ENCODE measurements around the gene RELT. TPM values are rescaled to one million over a fixed set of nuclear protein-coding genes. Genes with fewer than 3 reads are reported as not detected.

Gene RELT
- total RNA-seq, 2 donors from 2014 or later, result 6.5 to 14.2 TPM

DNA sequence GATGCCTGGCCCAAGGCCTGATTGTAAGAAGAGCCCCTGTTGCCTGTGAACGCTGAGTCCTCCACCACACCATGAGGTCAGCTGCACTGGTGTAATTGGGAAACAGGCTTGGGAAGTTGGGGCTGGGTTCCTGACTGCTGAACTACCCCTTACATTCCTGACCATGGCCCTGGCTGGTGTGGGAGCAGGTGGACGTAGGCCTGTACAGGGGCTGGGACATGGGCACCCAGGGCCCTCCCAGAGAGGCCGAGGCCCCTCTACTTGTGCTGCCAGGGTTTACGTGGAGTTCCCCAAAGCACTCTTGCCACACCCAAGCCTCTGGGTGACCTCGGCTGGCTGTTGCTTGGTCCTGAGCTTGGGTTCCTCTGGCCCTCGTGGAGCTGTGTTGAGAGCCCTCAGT lies 5.4 kb downstream of the RELT start:
- Histone ChIP-seq H3K27me3 (replicated peaks; ENCODE audit: insufficient read depth) (no peaks in the 10 kb centered on the region), H3K9me3 (no peaks in the 10 kb centered on the region), H3K4me1 (ENCODE audit: control insufficient read depth in 1 of 2, low read depth in 2 of 2) (peaks cover 3 to 27% of the 10 kb centered on the region in 2 donors), H3K4me3 (no peak overlapping the region), H3K36me3 (no peaks in the 10 kb centered on the region), H3K27ac (no peak overlapping the region)
- TF ChIP-seq, protein P1, sequence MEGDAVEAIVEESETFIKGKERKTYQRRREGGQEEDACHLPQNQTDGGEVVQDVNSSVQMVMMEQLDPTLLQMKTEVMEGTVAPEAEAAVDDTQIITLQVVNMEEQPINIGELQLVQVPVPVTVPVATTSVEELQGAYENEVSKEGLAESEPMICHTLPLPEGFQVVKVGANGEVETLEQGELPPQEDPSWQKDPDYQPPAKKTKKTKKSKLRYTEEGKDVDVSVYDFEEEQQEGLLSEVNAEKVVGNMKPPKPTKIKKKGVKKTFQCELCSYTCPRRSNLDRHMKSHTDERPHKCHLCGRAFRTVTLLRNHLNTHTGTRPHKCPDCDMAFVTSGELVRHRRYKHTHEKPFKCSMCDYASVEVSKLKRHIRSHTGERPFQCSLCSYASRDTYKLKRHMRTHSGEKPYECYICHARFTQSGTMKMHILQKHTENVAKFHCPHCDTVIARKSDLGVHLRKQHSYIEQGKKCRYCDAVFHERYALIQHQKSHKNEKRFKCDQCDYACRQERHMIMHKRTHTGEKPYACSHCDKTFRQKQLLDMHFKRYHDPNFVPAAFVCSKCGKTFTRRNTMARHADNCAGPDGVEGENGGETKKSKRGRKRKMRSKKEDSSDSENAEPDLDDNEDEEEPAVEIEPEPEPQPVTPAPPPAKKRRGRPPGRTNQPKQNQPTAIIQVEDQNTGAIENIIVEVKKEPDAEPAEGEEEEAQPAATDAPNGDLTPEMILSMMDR (IDR thresholded peaks at IDR 0.05), result no peak
- ATAC-seq (ENCODE audit: insufficient number of reproducible peaks, low FRiP score, low read depth) (no peak), DNase-seq (ENCODE audit: low spot score) (no peak)

DNA sequence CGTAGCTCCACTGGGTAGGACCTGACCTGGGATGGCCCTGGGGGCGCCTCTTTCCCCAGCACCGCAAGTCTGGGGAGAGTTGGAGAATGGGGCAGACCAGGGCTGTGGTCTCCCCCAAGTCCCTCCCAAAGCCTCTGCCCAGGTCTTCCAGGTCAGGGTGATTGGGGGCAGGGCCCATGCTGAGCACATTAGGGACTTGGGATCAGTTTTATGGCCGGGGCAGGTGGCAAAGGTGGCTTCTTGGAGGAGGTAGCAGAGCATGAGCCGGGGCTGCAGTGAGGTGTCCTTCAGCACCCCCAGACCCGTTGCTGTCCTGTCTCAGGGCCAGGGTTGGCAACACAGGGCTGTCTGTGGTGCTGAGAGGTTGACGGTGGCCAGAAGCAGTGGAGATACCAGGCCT lies 6.0 kb downstream of the RELT start:
- no peak for DNase-seq (ENCODE audit: low spot score)
- Histone ChIP-seq H3K4me3 (no peak overlapping the region), H3K4me1 (ENCODE audit: control insufficient read depth in 1 of 2, low read depth in 2 of 2) (peaks cover 3 to 21% of the 10 kb centered on the region in 2 donors), H3K27ac (no peak overlapping the region), H3K36me3 (no peaks in the 10 kb centered on the region), H3K9me3 (no peaks in the 10 kb centered on the region), H3K27me3 (replicated peaks; ENCODE audit: insufficient read depth) (no peaks in the 10 kb centered on the region)
- TF ChIP-seq, protein P1 (IDR thresholded peaks at IDR 0.05), result no peak
- no peak for ATAC-seq (ENCODE audit: insufficient number of reproducible peaks, low FRiP score, low read depth)

DNA sequence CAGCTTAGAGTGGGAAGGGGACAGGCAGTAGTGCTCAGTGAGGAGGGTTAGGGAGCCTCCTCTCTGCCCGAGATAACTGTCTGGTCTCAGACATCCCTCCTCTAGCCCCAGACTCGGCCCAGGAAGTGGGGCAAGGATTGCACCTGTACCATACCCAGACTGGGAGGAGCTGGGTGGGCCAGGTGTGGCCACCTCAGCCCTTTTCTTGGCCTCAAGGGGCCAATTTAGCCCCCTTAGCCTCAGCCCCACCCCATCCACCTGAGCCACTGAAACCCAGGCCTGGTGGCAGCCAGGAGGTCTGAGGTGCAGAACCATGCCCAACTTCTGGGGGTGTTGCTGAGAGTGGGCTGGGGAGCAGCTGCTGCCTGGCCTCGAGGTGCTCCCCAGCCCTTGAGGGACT lies 6.5 kb downstream of the RELT start:
- Histone ChIP-seq H3K4me3 (no peak overlapping the region), H3K4me1 (ENCODE audit: control insufficient read depth in 1 of 2, low read depth in 2 of 2) (peaks cover 3 to 15% of the 10 kb centered on the region in 2 donors), H3K27me3 (replicated peaks; ENCODE audit: insufficient read depth) (no peaks in the 10 kb centered on the region), H3K36me3 (no peaks in the 10 kb centered on the region), H3K9me3 (no peaks in the 10 kb centered on the region), H3K27ac (no peak overlapping the region)
- no peak for ATAC-seq (ENCODE audit: insufficient number of reproducible peaks, low FRiP score, low read depth)
- DNase-seq (ENCODE audit: low spot score), result no peak
- TF ChIP-seq, protein P1 (IDR thresholded peaks at IDR 0.05), result no peak

DNA sequence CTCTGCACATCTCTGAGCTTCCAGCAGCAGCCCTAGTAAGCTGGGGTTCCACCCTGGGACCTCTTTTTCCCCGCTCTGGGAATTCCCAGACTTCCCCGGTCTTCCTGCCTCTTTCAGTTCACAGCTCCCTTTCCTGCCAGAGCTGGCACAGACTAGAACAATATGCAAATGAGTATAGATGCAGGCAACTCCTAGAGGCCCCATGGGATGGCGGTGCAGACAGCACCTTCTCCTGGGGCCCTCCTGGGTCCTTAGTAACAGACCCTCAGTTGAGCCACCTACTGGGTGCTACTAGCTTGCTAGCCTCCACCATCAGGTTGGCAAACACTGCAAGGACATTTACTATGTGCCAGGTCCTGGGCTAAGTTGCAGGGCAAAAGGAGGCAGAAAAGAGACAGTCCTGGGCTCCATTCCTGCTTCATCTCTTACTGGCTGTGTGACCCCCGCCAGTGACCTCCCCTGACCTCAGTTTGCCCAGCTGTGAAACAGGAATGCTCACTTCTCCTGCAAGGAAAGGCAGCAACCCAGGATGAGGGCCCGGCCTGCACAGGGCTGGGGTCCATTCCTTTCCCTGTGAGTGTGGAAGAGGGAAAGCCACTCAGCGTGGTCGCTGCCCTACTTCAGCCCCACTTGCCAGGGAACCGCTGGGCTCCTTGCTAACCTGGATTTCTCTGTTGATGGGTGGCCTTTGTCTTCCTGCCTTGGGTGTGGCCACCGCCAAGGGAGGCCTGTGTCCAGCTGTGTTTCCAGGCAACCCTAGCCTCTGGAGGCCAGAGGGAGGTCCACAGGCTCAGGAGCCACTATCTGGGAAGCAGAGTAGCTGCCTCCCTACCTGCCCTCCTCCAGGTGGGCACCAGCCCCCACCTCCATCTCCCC lies 7.3 kb downstream of the RELT start:
- Histone ChIP-seq H3K27ac (no peak overlapping the region), H3K9me3 (no peaks in the 10 kb centered on the region), H3K27me3 (replicated peaks; ENCODE audit: insufficient read depth) (no peaks in the 10 kb centered on the region), H3K36me3 (no peaks in the 10 kb centered on the region), H3K4me1 (ENCODE audit: control insufficient read depth in 1 of 2, low read depth in 2 of 2) (peaks cover 3 to 14% of the 10 kb centered on the region in 2 donors), H3K4me3 (no peak overlapping the region)
- DNase-seq (ENCODE audit: low spot score), result no peak
- no peak for ATAC-seq (ENCODE audit: insufficient number of reproducible peaks, low FRiP score, low read depth)
- TF ChIP-seq, protein P1 (IDR thresholded peaks at IDR 0.05), result no peak

DNA sequence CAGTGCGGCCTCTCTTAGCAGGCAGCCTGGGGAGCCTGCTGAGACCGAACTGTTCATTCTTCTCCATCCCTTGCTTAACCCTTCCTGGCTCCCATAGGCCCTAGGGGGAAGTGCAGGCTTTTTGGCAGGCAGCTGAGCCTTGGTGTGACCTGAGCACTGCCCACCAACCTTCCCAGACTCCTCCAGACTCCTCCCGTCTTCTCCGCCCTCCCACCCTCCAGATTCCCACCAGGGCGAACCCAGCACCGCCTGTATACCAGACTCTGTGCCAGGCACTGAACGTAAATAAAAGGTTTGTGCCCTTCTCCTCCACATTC lies 7.9 kb downstream of the RELT start:
- H3K27me3 ChIP-seq (replicated peaks; ENCODE audit: insufficient read depth), result no peaks in the 10 kb centered on the region
- no peak overlapping the region for H3K4me3 ChIP-seq
- H3K36me3 ChIP-seq, result no peaks in the 10 kb centered on the region
- no peak overlapping the region for H3K27ac ChIP-seq
- no peak for ATAC-seq (ENCODE audit: insufficient number of reproducible peaks, low FRiP score, low read depth)
- TF ChIP-seq, protein P1 (IDR thresholded peaks at IDR 0.05), result no peak
- peaks cover 3 to 12% of the 10 kb centered on the region in 2 donors for H3K4me1 ChIP-seq (ENCODE audit: control insufficient read depth in 1 of 2, low read depth in 2 of 2)
- DNase-seq (ENCODE audit: low spot score), result no peak
- H3K9me3 ChIP-seq, result no peaks in the 10 kb centered on the region

Data from thoracic aorta (tissue), 2 donors.